ENCODE data around the gene GLIS1. TPM values are rescaled to one million over a fixed set of nuclear protein-coding genes. Genes with fewer than 3 reads are reported as not detected.

Gene GLIS1
- polyA plus RNA-seq, 1 donor from 2014 or later: not detected

- TF ChIP-seq SMC3 (conservative IDR thresholded peaks at IDR 0.05; ENCODE audit: poor library complexity): no peak
- TF ChIP-seq EZH2 (IDR thresholded peaks at IDR 0.05; ENCODE audit: borderline replicate concordance, insufficient read depth, low read length, poor library complexity, severe bottlenecking): no peak
- TF ChIP-seq EP300 (conservative IDR thresholded peaks at IDR 0.05; ENCODE audit: poor library complexity, severe bottlenecking): no peak
- TF ChIP-seq MXI1 (conservative IDR thresholded peaks at IDR 0.05; ENCODE audit: poor library complexity, severe bottlenecking): no peak
- TF ChIP-seq RAD21 (conservative IDR thresholded peaks at IDR 0.05): no peak
- TF ChIP-seq POLR2AphosphoS5 (IDR thresholded peaks at IDR 0.05): no peak
- TF ChIP-seq CTCF (IDR thresholded peaks at IDR 0.05; ENCODE audit: poor library complexity, severe bottlenecking): no peak
- TF ChIP-seq REST (IDR thresholded peaks at IDR 0.05; ENCODE audit: borderline replicate concordance): no peak
- TF ChIP-seq TAF1 (IDR thresholded peaks at IDR 0.05; ENCODE audit: low read depth): no peak
- Histone ChIP-seq H4K20me1 (ENCODE audit: insufficient read depth) (no peaks in the 10 kb centered on the region), H3K36me3 (ENCODE audit: insufficient read depth, low read length) (no peaks in the 10 kb centered on the region), H3K9me3 (ENCODE audit: low read length) (no peaks in the 10 kb centered on the region), H3K27ac (ENCODE audit: low read length) (no peak overlapping the region), H3K27me3 (ENCODE audit: insufficient read depth, low read depth, low read length) (no peaks in the 10 kb centered on the region), H2AFZ (ENCODE audit: low read depth, low read length) (no peak overlapping the region), H3K9ac (ENCODE audit: low read length) (no peak overlapping the region), H3K4me3 (ENCODE audit: low read length) (no peak overlapping the region), H3K9me2 (ENCODE audit: insufficient read depth, low read length) (no peaks in the 10 kb centered on the region), H3K4me2 (ENCODE audit: low read length) (no peak overlapping the region), H3K79me2 (replicated peaks; ENCODE audit: insufficient read depth, low read length) (no peaks in the 10 kb centered on the region), H3F3A (ENCODE audit: insufficient read depth, low read length, poor library complexity, severe bottlenecking) (no peaks in the 10 kb centered on the region)
Observed at GRCh38 chr1:53696990-53697389, 42.0 kb downstream of the GLIS1 start.

GRCh38 chr1:53696571-53696970, 42.4 kb downstream of the GLIS1 start:
- Histone ChIP-seq H3K79me2 (replicated peaks; ENCODE audit: insufficient read depth, low read length) (no peaks in the 10 kb centered on the region), H2AFZ (ENCODE audit: low read depth, low read length) (no peak overlapping the region), H3K4me3 (ENCODE audit: low read length) (no peak overlapping the region), H3K9ac (ENCODE audit: low read length) (no peak overlapping the region), H4K20me1 (ENCODE audit: insufficient read depth) (no peaks in the 10 kb centered on the region), H3K27me3 (ENCODE audit: insufficient read depth, low read depth, low read length) (no peaks in the 10 kb centered on the region), H3K9me2 (ENCODE audit: insufficient read depth, low read length) (no peaks in the 10 kb centered on the region), H3K27ac (ENCODE audit: low read length) (no peak overlapping the region), H3K36me3 (ENCODE audit: insufficient read depth, low read length) (no peaks in the 10 kb centered on the region), H3K4me2 (ENCODE audit: low read length) (no peak overlapping the region), H3K9me3 (ENCODE audit: low read length) (no peaks in the 10 kb centered on the region), H3F3A (ENCODE audit: insufficient read depth, low read length, poor library complexity, severe bottlenecking) (no peaks in the 10 kb centered on the region)
- TF ChIP-seq EP300 (conservative IDR thresholded peaks at IDR 0.05; ENCODE audit: poor library complexity, severe bottlenecking): no peak
- no peak for TF ChIP-seq RAD21 (conservative IDR thresholded peaks at IDR 0.05)
- no peak for TF ChIP-seq CTCF (IDR thresholded peaks at IDR 0.05; ENCODE audit: poor library complexity, severe bottlenecking)
- no peak for TF ChIP-seq POLR2AphosphoS5 (IDR thresholded peaks at IDR 0.05)
- no peak for TF ChIP-seq SMC3 (conservative IDR thresholded peaks at IDR 0.05; ENCODE audit: poor library complexity)
- no peak for TF ChIP-seq TAF1 (IDR thresholded peaks at IDR 0.05; ENCODE audit: low read depth)
- no peak for TF ChIP-seq REST (IDR thresholded peaks at IDR 0.05; ENCODE audit: borderline replicate concordance)
- TF ChIP-seq MXI1 (conservative IDR thresholded peaks at IDR 0.05; ENCODE audit: poor library complexity, severe bottlenecking): no peak
- TF ChIP-seq EZH2 (IDR thresholded peaks at IDR 0.05; ENCODE audit: borderline replicate concordance, insufficient read depth, low read length, poor library complexity, severe bottlenecking): no peak

Data from neural cell (in vitro differentiated cells).